Stomach smooth muscle (tissue), 2 donors: ENCODE results near the gene ATF6.
A peak's percentile ranks its signal among the peaks of the same experiment; 100 is the strongest.

Experiments used
- H3K27ac ChIP-seq: one replicate; pipeline ENCODE4 v1.7.0; 2013; ENCODE audit warnings: mild to moderate bottlenecking, low read length, inconsistent platforms
- H3K27me3 ChIP-seq, 2 donors: one replicate each; pipeline ENCODE4 v1.7.0; 2013; ENCODE audit warnings: low read length in 2 of 2; ENCODE audit not compliant: insufficient read depth in 2 of 2, control insufficient read depth in 1 of 2
- H3K36me3 ChIP-seq, 2 donors: one replicate each; pipeline ENCODE4 v1.7.0; 2013; ENCODE audit warnings: low read length in 2 of 2; ENCODE audit not compliant: control insufficient read depth in 2 of 2, insufficient read depth in 2 of 2
- H3K4me1 ChIP-seq: one replicate; pipeline ENCODE4 v1.7.0; 2013; ENCODE audit warnings: low read length; ENCODE audit not compliant: control insufficient read depth, insufficient read depth
- H3K4me3 ChIP-seq, 2 donors: one replicate each; pipeline ENCODE4 v1.7.0; 2013; ENCODE audit warnings: low read length in 2 of 2
- H3K9ac ChIP-seq, 2 donors: one replicate each; pipeline ENCODE4 v1.7.0; 2013; ENCODE audit warnings: low read length in 2 of 2, mild to moderate bottlenecking in 1 of 2
- H3K9me3 ChIP-seq, 2 donors: one replicate each; pipeline ENCODE4 v1.7.0; 2013; ENCODE audit warnings: low read length in 2 of 2; ENCODE audit not compliant: control insufficient read depth in 2 of 2
- donor health status: healthy.
- donor health status: Pancreatic carcinoma.

Gene ATF6

GRCh38 chr1:161736335-161736969 is 29.7 kb upstream of the ATF6 start:
- Histone ChIP-seq H3K9ac (no peak overlapping the region), H3K4me1 (no peaks in the 10 kb centered on the region), H3K9me3 (no peaks in the 10 kb centered on the region), H3K27me3 (peaks cover 5 to 11% of the 10 kb centered on the region in 2 donors), H3K36me3 (no peaks in the 10 kb centered on the region), H3K4me3 (no peak overlapping the region), H3K27ac (no peak overlapping the region)

GRCh38 chr1:161737625-161738024 is 28.5 kb upstream of the ATF6 start:
- no peaks in the 10 kb centered on the region for H3K4me1 ChIP-seq
- H3K27me3 ChIP-seq = peaks cover 5 to 11% of the 10 kb centered on the region in 2 donors
- no peaks in the 10 kb centered on the region for H3K36me3 ChIP-seq
- H3K27ac ChIP-seq = no peak overlapping the region
- H3K4me3 ChIP-seq = no peak overlapping the region
- no peaks in the 10 kb centered on the region for H3K9me3 ChIP-seq
- H3K9ac ChIP-seq = no peak overlapping the region

GRCh38 chr1:161738627-161739287 is 27.4 kb upstream of the ATF6 start:
- no peaks in the 10 kb centered on the region for H3K9me3 ChIP-seq
- no peak overlapping the region for H3K4me3 ChIP-seq
- no peak overlapping the region for H3K27ac ChIP-seq
- H3K4me1 ChIP-seq = no peaks in the 10 kb centered on the region
- H3K9ac ChIP-seq = no peak overlapping the region
- H3K36me3 ChIP-seq = no peaks in the 10 kb centered on the region
- H3K27me3 ChIP-seq = peaks cover 5 to 11% of the 10 kb centered on the region in 2 donors

GRCh38 chr1:161739865-161740566 is 26.1 kb upstream of the ATF6 start:
- no peak overlapping the region for H3K9ac ChIP-seq
- no peaks in the 10 kb centered on the region for H3K36me3 ChIP-seq
- H3K27ac ChIP-seq = no peak overlapping the region
- peaks cover 5 to 11% of the 10 kb centered on the region in 2 donors for H3K27me3 ChIP-seq
- no peaks in the 10 kb centered on the region for H3K9me3 ChIP-seq
- H3K4me1 ChIP-seq = no peaks in the 10 kb centered on the region
- no peak overlapping the region for H3K4me3 ChIP-seq

DNA sequence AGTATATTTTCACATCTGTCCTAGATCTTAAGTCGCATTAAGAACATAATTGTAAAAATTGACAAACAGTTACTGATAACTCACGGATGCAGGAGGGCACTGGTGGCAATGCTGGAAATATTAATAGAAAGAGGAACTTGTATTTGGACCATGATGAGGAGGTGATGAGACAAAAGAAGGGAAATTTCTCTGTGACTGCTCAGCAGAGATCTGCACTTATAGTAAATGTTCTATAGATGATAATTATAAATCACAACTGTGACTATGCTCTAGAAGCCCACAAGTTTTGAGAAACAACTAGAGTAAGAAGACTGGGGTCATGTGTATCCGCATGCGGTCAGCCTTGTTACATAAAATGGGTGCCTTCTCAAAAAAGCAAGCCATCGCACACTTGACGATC is 25.2 kb upstream of the ATF6 start:
- no peak overlapping the region for H3K4me3 ChIP-seq
- peaks cover 5 to 13% of the 10 kb centered on the region in 2 donors for H3K27me3 ChIP-seq
- H3K9me3 ChIP-seq = no peaks in the 10 kb centered on the region
- H3K4me1 ChIP-seq = no peaks in the 10 kb centered on the region
- H3K27ac ChIP-seq = no peak overlapping the region
- no peaks in the 10 kb centered on the region for H3K36me3 ChIP-seq
- H3K9ac ChIP-seq = no peak overlapping the region

- Histone ChIP-seq H3K27me3 (peaks cover 5 to 7% of the 10 kb centered on the region in 2 donors), H3K4me3 (no peak overlapping the region), H3K9me3 (no peaks in the 10 kb centered on the region), H3K36me3 (no peaks in the 10 kb centered on the region), H3K9ac (no peak overlapping the region), H3K27ac (no peak overlapping the region), H3K4me1 (no peaks in the 10 kb centered on the region)
These were observed 22.9 kb upstream of the ATF6 start for GRCh38 chr1:161743231-161743630.

DNA sequence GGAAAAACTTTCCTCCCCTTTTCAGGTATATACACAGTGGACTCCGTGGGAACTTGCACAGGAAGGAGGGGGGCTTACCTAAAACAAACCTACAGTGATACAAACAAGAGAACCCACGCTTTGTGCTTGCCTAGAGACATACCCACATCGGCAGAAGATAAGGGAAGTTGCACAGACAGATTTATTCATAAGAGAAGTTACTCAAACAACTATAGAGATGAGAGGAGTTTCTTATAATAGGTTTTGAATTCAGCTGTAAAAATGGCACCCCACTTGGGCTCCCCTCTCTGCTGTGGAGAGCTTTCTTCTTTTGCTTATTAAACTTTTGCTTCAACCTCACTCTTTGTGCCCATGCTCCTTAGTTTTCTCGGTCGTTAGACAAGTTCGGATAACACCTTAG is 18.3 kb upstream of the ATF6 start:
- peaks cover 0 to 2% of the 10 kb centered on the region in 2 donors for H3K27me3 ChIP-seq
- H3K9me3 ChIP-seq = no peaks in the 10 kb centered on the region
- no peak overlapping the region for H3K4me3 ChIP-seq
- H3K27ac ChIP-seq = no peak overlapping the region
- peaks cover 4 to 7% of the 10 kb centered on the region in 2 donors for H3K36me3 ChIP-seq
- peaks cover 9% of the 10 kb centered on the region for H3K4me1 ChIP-seq
- H3K9ac ChIP-seq = no peak overlapping the region

DNA sequence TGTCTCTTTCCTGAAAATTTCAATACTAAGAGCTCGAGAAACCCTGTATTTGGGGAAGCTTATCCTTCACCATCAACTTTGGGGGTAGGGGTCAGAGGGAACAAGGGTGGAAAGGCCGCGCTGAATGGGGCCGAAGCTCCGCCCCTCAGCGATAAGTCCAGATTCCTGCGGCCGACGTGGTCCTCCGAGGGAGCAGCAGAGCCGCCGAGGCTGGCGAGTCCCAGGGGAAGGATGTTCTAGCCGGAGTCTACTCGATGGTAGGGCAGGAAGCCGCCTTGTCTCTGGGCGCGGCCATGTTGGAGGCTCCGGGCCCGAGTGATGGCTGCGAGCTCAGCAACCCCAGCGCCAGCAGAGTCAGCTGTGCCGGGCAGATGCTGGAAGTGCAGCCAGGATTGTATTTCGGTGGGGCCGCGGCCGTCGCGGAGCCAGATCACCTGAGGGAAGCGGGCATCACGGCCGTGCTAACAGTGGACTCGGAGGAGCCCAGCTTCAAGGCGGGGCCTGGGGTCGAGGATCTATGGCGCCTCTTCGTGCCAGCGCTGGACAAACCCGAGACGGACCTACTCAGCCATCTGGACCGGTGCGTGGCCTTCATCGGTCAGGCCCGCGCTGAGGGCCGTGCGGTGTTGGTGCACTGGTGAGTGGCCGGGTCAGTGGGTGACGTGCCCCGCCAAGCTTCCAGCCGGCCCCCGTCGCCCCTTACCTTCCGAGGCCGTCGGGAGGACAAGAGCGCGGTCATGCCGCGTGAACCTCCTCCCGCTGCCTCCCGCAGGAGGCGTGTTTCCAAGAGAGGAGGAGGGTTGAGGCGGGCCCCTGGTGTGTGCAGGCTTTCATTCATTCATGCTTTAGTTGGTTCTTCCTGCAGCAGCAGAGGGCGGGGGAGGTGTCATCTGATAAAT is 16.4 kb upstream of the ATF6 start, which contains the start of gene DUSP12:
Gene DUSP12, plus strand, starts transcription at position 278 of the 899 bp plus-strand sequence. Its CDS starts 16 bp downstream, at position 294.
- Histone ChIP-seq H3K4me3 (peak within 1 kb of the TSS; percentile 81 to 96), H3K27me3 (peaks cover 0 to 2% of the 10 kb centered on the region in 2 donors), H3K36me3 (peaks cover 12 to 17% of the 10 kb centered on the region in 2 donors), H3K9ac (peak within 1 kb of the TSS; percentile 79 to 94), H3K9me3 (no peaks in the 10 kb centered on the region), H3K27ac (peak within 1 kb of the TSS; percentile 74), H3K4me1 (peaks cover 9% of the 10 kb centered on the region)

DNA sequence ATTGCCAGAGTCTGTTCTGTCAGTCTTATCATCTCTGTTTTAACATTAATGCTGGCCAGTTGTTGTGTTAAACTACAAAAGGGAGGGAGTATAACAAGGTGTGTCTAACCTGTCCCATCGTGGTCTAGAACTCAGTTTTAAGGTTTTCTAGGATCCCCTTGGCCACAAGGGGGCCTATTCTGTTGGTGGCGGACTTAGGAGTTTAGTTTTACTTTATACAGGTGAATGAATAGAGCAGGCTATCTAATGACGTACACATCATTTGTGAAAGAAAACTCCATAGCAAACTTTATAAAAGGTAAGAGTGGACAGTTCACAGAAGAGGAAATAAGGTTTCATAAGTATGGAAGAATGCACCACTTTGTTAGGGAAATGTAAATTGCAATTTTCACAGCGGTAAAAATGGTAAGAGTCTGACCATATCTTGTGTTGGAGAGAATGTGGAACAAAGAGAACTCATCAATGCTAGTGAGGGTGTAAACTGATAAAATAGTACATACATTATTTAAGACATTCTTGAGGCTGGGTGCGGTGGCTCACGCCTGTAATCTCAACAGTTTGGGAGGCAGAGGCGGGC is 2.5 kb upstream of the ATF6 start:
- no peak overlapping the region for H3K27ac ChIP-seq
- H3K9me3 ChIP-seq = no peaks in the 10 kb centered on the region
- no peak overlapping the region for H3K9ac ChIP-seq
- H3K4me3 ChIP-seq = no peak overlapping the region
- no peaks in the 10 kb centered on the region for H3K27me3 ChIP-seq
- no peaks in the 10 kb centered on the region for H3K36me3 ChIP-seq
- peaks cover 9% of the 10 kb centered on the region for H3K4me1 ChIP-seq

GRCh38 chr1:161768461-161768860 is 2.3 kb downstream of the ATF6 start:
- no peaks in the 10 kb centered on the region for H3K9me3 ChIP-seq
- H3K36me3 ChIP-seq = no peaks in the 10 kb centered on the region
- peaks cover 9% of the 10 kb centered on the region for H3K4me1 ChIP-seq
- no peak overlapping the region for H3K27ac ChIP-seq
- no peak overlapping the region for H3K4me3 ChIP-seq
- H3K27me3 ChIP-seq = no peaks in the 10 kb centered on the region
- no peak overlapping the region for H3K9ac ChIP-seq
